Neuronal stem cell (in vitro differentiated cells): ENCODE measurements around the gene GFI1B.

ENCODE experiments used
- DNase-seq: peaks from one replicate; pipeline ENCODE4 v3.0.0-alpha.2; 2013; ENCODE audit warnings: low spot score
- H2AFZ ChIP-seq: one replicate; pipeline ENCODE4 v1.6.1; 2013; ENCODE audit warnings: mild to moderate bottlenecking, low read length, inconsistent platforms
- H2AK5ac ChIP-seq: 2 replicates; pipeline ENCODE4 v1.6.1; 2013; ENCODE audit warnings: low read depth, mild to moderate bottlenecking, inconsistent platforms, low read length, moderate library complexity, mixed read lengths
- H2BK120ac ChIP-seq: 2 replicates; pipeline ENCODE4 v1.6.1; 2013; ENCODE audit warnings: low read depth, mild to moderate bottlenecking, inconsistent platforms, low read length, moderate library complexity, mixed read lengths
- H2BK12ac ChIP-seq: one replicate; pipeline ENCODE4 v1.6.1; 2013; ENCODE audit warnings: low read length, inconsistent platforms
- H2BK15ac ChIP-seq: 2 replicates; pipeline ENCODE4 v1.6.1; 2013; ENCODE audit warnings: mild to moderate bottlenecking, low read length, inconsistent platforms, mixed read lengths
- H2BK5ac ChIP-seq: one replicate; pipeline ENCODE4 v1.6.1; 2013; ENCODE audit warnings: inconsistent platforms, mild to moderate bottlenecking, low read length, moderate library complexity
- H3K14ac ChIP-seq: one replicate; pipeline ENCODE4 v1.6.1; 2013; ENCODE audit warnings: low read length, inconsistent platforms
- H3K18ac ChIP-seq: 2 replicates; pipeline ENCODE4 v1.6.1; 2013; ENCODE audit warnings: low read length, inconsistent platforms
- H3K23ac ChIP-seq: 2 replicates; pipeline ENCODE4 v1.6.1; 2013; ENCODE audit warnings: low read depth, mild to moderate bottlenecking, mixed read lengths, low read length, inconsistent platforms; ENCODE audit not compliant: poor library complexity
- H3K27ac ChIP-seq: replicated peaks from 3 replicates; pipeline ENCODE4 v1.5.1; 2013; ENCODE audit warnings: low read length, inconsistent platforms
- H3K27me3 ChIP-seq, 3 experiments: 2 replicates each; pipeline ENCODE4 v1.6.1; 2013; ENCODE audit warnings: low read length in 3 of 3, mild to moderate bottlenecking in 2 of 3, inconsistent platforms in 1 of 3, low read depth in 1 of 3, mixed read lengths in 1 of 3, moderate library complexity in 1 of 3; ENCODE audit not compliant: control insufficient read depth in 3 of 3, insufficient read depth in 3 of 3
- H3K36me3 ChIP-seq, 2 donors: replicated peaks in 1 of 2; 2 replicates each; pipeline ENCODE4 v1.6.1; 2013; ENCODE audit warnings: low read length in 2 of 2; ENCODE audit not compliant: control insufficient read depth in 2 of 2, insufficient read depth in 2 of 2
- H3K4ac ChIP-seq: 2 replicates; pipeline ENCODE4 v1.6.1; 2013; ENCODE audit warnings: inconsistent platforms, mild to moderate bottlenecking, low read length, moderate library complexity
- H3K4me1 ChIP-seq, 2 donors: 1 replicate in 1 of 2; 2 replicates in 1 of 2; pipeline ENCODE4 v1.6.1; 2013; ENCODE audit warnings: low read length in 2 of 2, low read depth in 1 of 2; ENCODE audit not compliant: control insufficient read depth in 2 of 2, insufficient read depth in 1 of 2
- H3K4me2 ChIP-seq: one replicate; pipeline ENCODE4 v1.6.1; 2013; ENCODE audit warnings: mild to moderate bottlenecking, low read length, inconsistent platforms; ENCODE audit not compliant: insufficient read depth, poor library complexity, severe bottlenecking
- H3K4me3 ChIP-seq, 2 donors: 2 replicates each; pipeline ENCODE4 v1.5.1; 2013; ENCODE audit warnings: low read length in 2 of 2, mild to moderate bottlenecking in 2 of 2, inconsistent platforms in 1 of 2, moderate library complexity in 1 of 2
- H3K79me1 ChIP-seq: one replicate; pipeline ENCODE4 v1.6.1; 2013; ENCODE audit warnings: low read depth, mild to moderate bottlenecking, inconsistent platforms, low read length, moderate library complexity
- H3K9ac ChIP-seq: one replicate; pipeline ENCODE4 v1.6.1; 2013; ENCODE audit warnings: mild to moderate bottlenecking, low read depth, low read length, inconsistent platforms; ENCODE audit not compliant: poor library complexity
- H3K9me3 ChIP-seq, 2 donors: replicated peaks in 1 of 2; 2 replicates each; pipeline versions ENCODE3 to v1.6.1; 2013; ENCODE audit warnings: low read length in 2 of 2, mild to moderate bottlenecking in 2 of 2, inconsistent platforms in 1 of 2, low read depth in 1 of 2, mixed read lengths in 1 of 2, moderate library complexity in 1 of 2; ENCODE audit not compliant: control insufficient read depth in 2 of 2, insufficient read depth in 1 of 2
- H4K8ac ChIP-seq: one replicate; pipeline ENCODE4 v1.6.1; 2013; ENCODE audit warnings: low read depth, mild to moderate bottlenecking, inconsistent platforms, low read length, moderate library complexity
- H4K91ac ChIP-seq: one replicate; pipeline ENCODE4 v1.6.1; 2013; ENCODE audit warnings: low read length, low read depth, mild to moderate bottlenecking, inconsistent platforms; ENCODE audit not compliant: poor library complexity
- WGBS, 2 donors: extraction: QIAGEN DNeasy Blood & Tissue Kit; methylation state at CpG; one replicate each; pipeline ENCODE4 v1.1.7; 2013; ENCODE audit warnings: missing lambda C conversion rate in 2 of 2, mixed read lengths in 1 of 2; ENCODE audit not compliant: insufficient read length in 2 of 2, insufficient replicate concordance in 1 of 2; ENCODE audit errors: extremely low coverage in 2 of 2; 5-methylcytosine and 5-hydroxymethylcytosine counted together

GFI1B gene

GRCh38 chr9:133028221-133028620 is 49.7 kb downstream of the GFI1B start:
- Histone ChIP-seq H3K36me3 (peaks cover under 1 to 13% of the 10 kb centered on the region in 2 donors), H4K8ac (no peak overlapping the region), H2BK5ac (no peak overlapping the region), H3K4ac (no peak overlapping the region), H2AK5ac (no peak overlapping the region), H3K4me2 (no peak overlapping the region), H2BK15ac (no peak overlapping the region), H4K91ac (no peak overlapping the region), H3K4me1 (peaks cover 8 to 13% of the 10 kb centered on the region in 2 donors), H2AFZ (no peak overlapping the region), H3K18ac (no peak overlapping the region), H3K9me3 (peaks cover 1 to 4% of the 10 kb centered on the region in 2 donors), H3K4me3 (no peak overlapping the region), H3K9ac (no peak overlapping the region), H3K23ac (no peak overlapping the region), H3K79me1 (peaks cover 8% of the 10 kb centered on the region), H3K14ac (no peak overlapping the region), H3K27me3 (no peaks in the 10 kb centered on the region), H3K27ac (no peak overlapping the region), H2BK12ac (no peak overlapping the region), H2BK120ac (no peak overlapping the region)
- no peak for DNase-seq
- no CpG with 5 or more reads among the region's 3 CpGs for WGBS, 2 donors

- H3K27ac ChIP-seq = no peak overlapping the region
- H2BK5ac ChIP-seq = no peak overlapping the region
- H3K9me3 ChIP-seq = peaks cover 1 to 7% of the 10 kb centered on the region in 2 donors
- H3K4me1 ChIP-seq = peaks cover 8 to 13% of the 10 kb centered on the region in 2 donors
- H2AFZ ChIP-seq = peak overlapping the region; percentile 83
- no peaks in the 10 kb centered on the region for H3K27me3 ChIP-seq
- H2BK15ac ChIP-seq = no peak overlapping the region
- H4K8ac ChIP-seq = no peak overlapping the region
- no peak overlapping the region for H2AK5ac ChIP-seq
- DNase-seq = no peak
- peak overlapping the region; percentile 63 for H3K4me2 ChIP-seq
- H3K14ac ChIP-seq = no peak overlapping the region
- H3K23ac ChIP-seq = peak overlapping the region; percentile 90
- no CpG with 5 or more reads among the region's 28 CpGs for WGBS, 2 donors
- no peak overlapping the region for H4K91ac ChIP-seq
- H2BK120ac ChIP-seq = no peak overlapping the region
- H3K36me3 ChIP-seq = peaks cover 2 to 30% of the 10 kb centered on the region in 2 donors
- H3K9ac ChIP-seq = peak overlapping the region; percentile 86
- H3K4me3 ChIP-seq = peak overlapping the region; percentile 90 to 91
- peak overlapping the region; percentile 90 for H3K18ac ChIP-seq
- no peak overlapping the region for H2BK12ac ChIP-seq
- peaks cover 14% of the 10 kb centered on the region for H3K79me1 ChIP-seq
- no peak overlapping the region for H3K4ac ChIP-seq
Observed at GRCh38 chr9:133029994-133030316, 51.5 kb downstream of the GFI1B start.

- H3K14ac ChIP-seq = no peak within 1 kb of the TSS
- no peak within 1 kb of the TSS for H3K4ac ChIP-seq
- no peak within 1 kb of the TSS for H2AK5ac ChIP-seq
- no peak within 1 kb of the TSS for H4K91ac ChIP-seq
- peak within 1 kb of the TSS; percentile 90 for H2AFZ ChIP-seq
- no peak within 1 kb of the TSS for H2BK15ac ChIP-seq
- no peak within 1 kb of the TSS for H4K8ac ChIP-seq
- peak within 1 kb of the TSS; percentile 69 for H3K27ac ChIP-seq
- peaks cover 8 to 13% of the 10 kb centered on the region in 2 donors for H3K4me1 ChIP-seq
- peak; percentile 99 for DNase-seq
- no peaks in the 10 kb centered on the region for H3K27me3 ChIP-seq
- peaks cover 1 to 11% of the 10 kb centered on the region in 2 donors for H3K9me3 ChIP-seq
- H2BK12ac ChIP-seq = no peak within 1 kb of the TSS
- peak within 1 kb of the TSS; percentile 72 for H3K4me2 ChIP-seq
- no CpG with 5 or more reads among the region's 63 CpGs for WGBS, 2 donors
- peak within 1 kb of the TSS; percentile 90 to 94 for H3K4me3 ChIP-seq
- H3K18ac ChIP-seq = peak within 1 kb of the TSS; percentile 90
- H3K9ac ChIP-seq = peak within 1 kb of the TSS; percentile 94
- H2BK120ac ChIP-seq = peak within 1 kb of the TSS; percentile 32
- peak within 1 kb of the TSS; percentile 90 for H3K23ac ChIP-seq
- H3K36me3 ChIP-seq = peaks cover 2 to 36% of the 10 kb centered on the region in 2 donors
- H3K79me1 ChIP-seq = peaks cover 14% of the 10 kb centered on the region
- peak within 1 kb of the TSS; percentile 44 for H2BK5ac ChIP-seq
Observed at GRCh38 chr9:133030317-133031129, 52.0 kb downstream of the GFI1B start, which contains the start of gene GTF3C5. TSS of gene GTF3C5 (plus strand) at chr9:133030997. CDS start at chr9:133031012, 15 bp downstream.

GRCh38 chr9:133031130-133031422 is 52.6 kb downstream of the GFI1B start:
- H3K23ac ChIP-seq = peak overlapping the region; percentile 68

More at GRCh38 chr9:133031130-133031422, 52.6 kb downstream of the GFI1B start:
- H3K14ac ChIP-seq = no peak overlapping the region
- no peak overlapping the region for H2BK15ac ChIP-seq
- H2BK5ac ChIP-seq = peak overlapping the region; percentile 44
- no peak overlapping the region for H2BK12ac ChIP-seq
- peaks cover 14% of the 10 kb centered on the region for H3K79me1 ChIP-seq
- no peaks in the 10 kb centered on the region for H3K27me3 ChIP-seq
- H3K9me3 ChIP-seq = peaks cover 1 to 15% of the 10 kb centered on the region in 2 donors
- DNase-seq = no peak
- H3K4me1 ChIP-seq = peaks cover 8 to 13% of the 10 kb centered on the region in 2 donors
- peak overlapping the region; percentile 94 for H3K9ac ChIP-seq
- no peak overlapping the region for H2AK5ac ChIP-seq
- H4K8ac ChIP-seq = no peak overlapping the region
- H3K27ac ChIP-seq = no peak overlapping the region
- H3K4ac ChIP-seq = no peak overlapping the region
- H3K36me3 ChIP-seq = peaks cover 2 to 42% of the 10 kb centered on the region in 2 donors
- peak overlapping the region; percentile 32 for H2BK120ac ChIP-seq
- peak overlapping the region; percentile 90 for H3K18ac ChIP-seq
- no CpG with 5 or more reads among the region's 16 CpGs for WGBS, 2 donors
- no peak overlapping the region for H4K91ac ChIP-seq
- H2AFZ ChIP-seq = peak overlapping the region; percentile 90
- peak overlapping the region; percentile 72 for H3K4me2 ChIP-seq
- H3K4me3 ChIP-seq = peak overlapping the region; percentile 90 to 94
